ENCODE data around the gene FGD6.
"Not testable (repeated sequence)": the region's sequence is repeated elsewhere in the genome, so short reads cannot be mapped to it uniquely, and the experiment has no call there.

FGD6 gene

GRCh38 chr12:95143621-95144205, 73.6 kb downstream of the FGD6 start:
- no peak overlapping the region for H3K27ac ChIP-seq
- H3K36me3 ChIP-seq, result no peaks in the 10 kb centered on the region
- H3K27me3 ChIP-seq, result no peaks in the 10 kb centered on the region
- H3K4me3 ChIP-seq (ENCODE audit: low read depth in 1 of 2, low read length in 1 of 2), result no peak overlapping the region
- no peak for TF ChIP-seq CTCF (IDR thresholded peaks at IDR 0.05)
- no peaks in the 10 kb centered on the region for H3K4me1 ChIP-seq (ENCODE audit: control insufficient read depth in 1 of 2, insufficient read depth in 1 of 2, low read depth in 1 of 2, low read length in 1 of 2)
- H3K9me3 ChIP-seq, result no peaks in the 10 kb centered on the region

- Histone ChIP-seq H3K27me3 (no peaks in the 10 kb centered on the region), H3K9me3 (no peaks in the 10 kb centered on the region), H3K4me1 (ENCODE audit: control insufficient read depth in 1 of 2, insufficient read depth in 1 of 2, low read depth in 1 of 2, low read length in 1 of 2) (no peaks in the 10 kb centered on the region), H3K27ac (no peak overlapping the region), H3K4me3 (ENCODE audit: low read depth in 1 of 2, low read length in 1 of 2) (no peak overlapping the region), H3K36me3 (no peaks in the 10 kb centered on the region)
- no peak for TF ChIP-seq CTCF (IDR thresholded peaks at IDR 0.05)
These were observed 74.7 kb downstream of the FGD6 start for GRCh38 chr12:95142431-95143151.

GRCh38 chr12:95141310-95141709, 76.0 kb downstream of the FGD6 start:
- no peaks in the 10 kb centered on the region for H3K36me3 ChIP-seq
- no peaks in the 10 kb centered on the region for H3K9me3 ChIP-seq
- no peak for TF ChIP-seq CTCF (IDR thresholded peaks at IDR 0.05)
- no peaks in the 10 kb centered on the region for H3K27me3 ChIP-seq
- H3K27ac ChIP-seq, result no peak overlapping the region
- no peaks in the 10 kb centered on the region for H3K4me1 ChIP-seq (ENCODE audit: control insufficient read depth in 1 of 2, insufficient read depth in 1 of 2, low read depth in 1 of 2, low read length in 1 of 2)
- H3K4me3 ChIP-seq (ENCODE audit: low read depth in 1 of 2, low read length in 1 of 2), result no peak overlapping the region

- H3K36me3 ChIP-seq; H3K27me3 ChIP-seq; H3K9me3 ChIP-seq; H3K27ac ChIP-seq; H3K4me3 ChIP-seq (ENCODE audit: low read depth in 1 of 2, low read length in 1 of 2); H3K4me1 ChIP-seq (ENCODE audit: control insufficient read depth in 1 of 2, insufficient read depth in 1 of 2, low read depth in 1 of 2, low read length in 1 of 2): not testable (repeated sequence)
These were observed 79.2 kb downstream of the FGD6 start for GRCh38 chr12:95138031-95138430.

- Histone ChIP-seq H3K4me1 (ENCODE audit: control insufficient read depth in 1 of 2, insufficient read depth in 1 of 2, low read depth in 1 of 2, low read length in 1 of 2) (no peaks in the 10 kb centered on the region), H3K4me3 (ENCODE audit: low read depth in 1 of 2, low read length in 1 of 2) (no peak overlapping the region), H3K27ac (no peak overlapping the region), H3K9me3 (no peaks in the 10 kb centered on the region), H3K36me3 (no peaks in the 10 kb centered on the region), H3K27me3 (no peaks in the 10 kb centered on the region)
- no peak for TF ChIP-seq CTCF (IDR thresholded peaks at IDR 0.05)
These were observed 80.7 kb downstream of the FGD6 start for GRCh38 chr12:95136598-95136997.

- Histone ChIP-seq H3K4me3 (ENCODE audit: low read depth in 1 of 2, low read length in 1 of 2) (no peak overlapping the region), H3K9me3 (no peaks in the 10 kb centered on the region), H3K27me3 (no peaks in the 10 kb centered on the region), H3K36me3 (no peaks in the 10 kb centered on the region), H3K4me1 (ENCODE audit: control insufficient read depth in 1 of 2, insufficient read depth in 1 of 2, low read depth in 1 of 2, low read length in 1 of 2) (no peaks in the 10 kb centered on the region), H3K27ac (no peak overlapping the region)
- no peak for TF ChIP-seq CTCF (IDR thresholded peaks at IDR 0.05)
These were observed 83.2 kb downstream of the FGD6 start for GRCh38 chr12:95134085-95134484.

Measured in neutrophil (primary cell).